ENCODE data around the gene CELF4. TPM values are rescaled to one million over a fixed set of nuclear protein-coding genes. Genes with fewer than 3 reads are reported as not detected.
"Not testable (repeated sequence)": the region's sequence is repeated elsewhere in the genome, so short reads cannot be mapped to it uniquely, and the experiment has no call there.

The CELF4 gene
- total RNA-seq, 1 experiment from 2014 or later, result not detected

DNA sequence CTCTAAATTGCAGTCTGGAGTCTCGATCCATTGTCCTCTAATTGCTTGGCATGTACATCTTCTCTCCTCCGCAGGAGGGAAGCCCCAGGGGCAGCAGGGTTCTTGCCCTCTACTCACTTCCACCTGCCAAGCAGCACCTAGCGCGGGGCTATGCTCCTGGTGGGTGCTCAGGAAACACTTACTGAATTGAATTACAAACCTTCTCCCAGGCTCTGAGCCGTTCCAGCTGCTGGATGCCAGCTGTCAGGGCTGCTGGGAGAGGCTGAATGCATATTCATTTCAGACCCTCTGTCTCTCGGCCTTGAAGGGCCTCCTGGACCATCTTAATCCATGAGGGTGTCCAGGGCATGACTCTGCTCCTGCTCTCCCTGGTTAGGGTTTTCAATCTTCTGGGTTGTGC is 94.0 kb downstream of the CELF4 start:
- Histone ChIP-seq H3K4me3 (no peak overlapping the region), H3K4me1 (no peaks in the 10 kb centered on the region), H3K36me3 (no peaks in the 10 kb centered on the region), H3K27me3 (no peaks in the 10 kb centered on the region), H3K27ac (no peak overlapping the region), H3K9me3 (replicated peaks) (no peaks in the 10 kb centered on the region)
- no peak for DNase-seq

DNA sequence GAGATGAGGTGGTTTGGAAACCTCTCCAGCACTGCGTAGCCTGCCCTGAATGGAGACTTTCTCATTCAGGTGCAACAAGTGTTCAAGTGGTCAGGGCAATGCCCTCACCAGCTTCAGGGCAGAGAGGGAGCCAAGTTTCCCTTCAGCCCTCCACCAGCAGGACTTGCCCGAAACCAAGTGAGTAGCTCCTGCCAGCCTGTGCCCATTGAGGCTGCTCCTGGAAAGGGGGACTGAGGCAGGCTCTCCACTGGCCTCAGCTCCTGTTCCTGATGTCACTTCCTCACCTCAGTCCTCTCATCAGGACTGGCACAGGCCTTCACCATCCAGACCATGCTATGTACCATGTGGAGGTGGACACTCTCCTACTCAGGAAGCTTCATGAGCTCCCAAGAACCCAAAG is 94.6 kb downstream of the CELF4 start:
- no peak overlapping the region for H3K27ac ChIP-seq
- H3K4me1 ChIP-seq, result no peaks in the 10 kb centered on the region
- no peak overlapping the region for H3K4me3 ChIP-seq
- DNase-seq, result no peak
- no peaks in the 10 kb centered on the region for H3K9me3 ChIP-seq (replicated peaks)
- H3K27me3 ChIP-seq, result no peaks in the 10 kb centered on the region
- H3K36me3 ChIP-seq, result no peaks in the 10 kb centered on the region

DNA sequence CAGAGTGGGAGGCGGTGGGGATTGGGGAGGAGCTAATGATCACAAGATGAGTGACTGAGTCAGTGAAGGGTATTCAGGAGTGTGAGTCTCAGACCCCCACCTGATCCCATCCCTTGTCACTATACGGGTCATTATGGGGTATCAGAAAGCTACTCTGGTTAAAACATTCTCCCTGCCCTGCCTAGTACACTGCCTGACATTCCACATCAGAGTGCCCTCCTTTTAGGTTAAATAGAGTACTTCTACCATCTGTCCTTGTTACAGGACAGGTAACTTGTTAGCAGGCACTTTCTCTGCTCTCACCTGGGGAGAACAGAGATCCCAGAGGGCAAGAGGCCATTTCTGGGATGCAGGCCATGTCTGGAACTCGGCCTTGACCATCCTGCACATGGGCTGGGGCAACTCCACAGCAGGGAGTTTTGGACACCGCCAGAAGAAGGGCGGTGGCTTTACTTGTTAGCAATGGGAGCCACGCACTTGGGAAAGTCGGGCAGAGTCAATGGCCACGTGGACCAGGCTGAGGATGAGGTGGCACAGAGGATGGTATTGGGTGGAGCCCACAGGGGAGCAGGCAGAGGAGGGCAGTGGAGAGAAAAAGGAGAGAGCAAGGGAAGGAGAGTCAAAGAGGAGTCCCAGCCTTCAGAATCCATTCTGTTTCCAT is 98.5 kb downstream of the CELF4 start:
- H3K36me3 ChIP-seq, result no peaks in the 10 kb centered on the region
- H3K4me3 ChIP-seq, result no peak overlapping the region
- DNase-seq, result no peak
- no peaks in the 10 kb centered on the region for H3K4me1 ChIP-seq
- no peaks in the 10 kb centered on the region for H3K9me3 ChIP-seq (replicated peaks)
- H3K27ac ChIP-seq, result no peak overlapping the region
- no peaks in the 10 kb centered on the region for H3K27me3 ChIP-seq

DNA sequence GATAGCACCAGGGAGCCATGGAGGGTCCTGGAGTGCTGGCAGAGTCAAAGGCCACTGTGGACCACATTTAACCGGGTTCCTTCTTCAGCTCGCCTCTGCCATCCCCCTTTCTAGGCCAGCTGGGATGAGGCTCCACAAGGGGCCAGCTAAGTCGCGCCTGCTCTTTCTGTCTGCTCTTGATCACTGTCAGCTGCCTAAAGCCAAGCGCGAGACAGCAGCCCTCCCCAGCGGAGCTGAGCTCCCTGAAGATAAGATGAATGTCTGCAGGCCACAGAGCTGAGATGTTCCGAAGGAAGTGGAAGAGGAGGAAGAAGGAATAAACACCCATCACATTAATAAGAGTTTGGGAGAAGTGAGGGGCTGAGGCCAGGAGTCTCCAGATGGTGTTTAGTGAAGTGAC is 99.6 kb downstream of the CELF4 start:
- Histone ChIP-seq H3K9me3 (replicated peaks) (no peaks in the 10 kb centered on the region), H3K27ac (no peak overlapping the region), H3K4me1 (no peaks in the 10 kb centered on the region), H3K4me3 (no peak overlapping the region), H3K27me3 (no peaks in the 10 kb centered on the region), H3K36me3 (no peaks in the 10 kb centered on the region)
- no peak for DNase-seq

DNA sequence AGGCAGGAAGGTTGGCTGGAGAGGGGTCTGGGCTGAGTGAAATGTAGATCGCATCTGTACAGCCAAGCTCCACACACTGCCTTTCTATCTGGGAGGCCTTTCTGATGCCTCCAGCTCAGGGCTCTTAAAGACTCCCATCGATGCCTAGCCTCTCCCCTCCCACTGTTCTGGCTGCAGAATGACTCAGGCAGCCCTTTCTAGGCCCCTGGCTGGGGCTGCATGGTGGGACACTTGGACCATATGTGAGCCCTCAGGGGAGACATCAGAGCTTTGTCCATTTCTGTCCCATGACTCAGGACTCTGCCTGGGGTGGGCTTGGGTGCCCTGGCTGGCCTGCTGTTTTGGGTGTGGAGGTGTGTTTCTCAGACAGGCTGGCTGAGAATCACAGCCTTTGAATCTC is 101.3 kb downstream of the CELF4 start:
- no peaks in the 10 kb centered on the region for H3K4me1 ChIP-seq
- no peak overlapping the region for H3K4me3 ChIP-seq
- H3K9me3 ChIP-seq (replicated peaks), result no peaks in the 10 kb centered on the region
- no peak overlapping the region for H3K27ac ChIP-seq
- no peak for DNase-seq
- H3K36me3 ChIP-seq, result no peaks in the 10 kb centered on the region
- no peaks in the 10 kb centered on the region for H3K27me3 ChIP-seq

DNA sequence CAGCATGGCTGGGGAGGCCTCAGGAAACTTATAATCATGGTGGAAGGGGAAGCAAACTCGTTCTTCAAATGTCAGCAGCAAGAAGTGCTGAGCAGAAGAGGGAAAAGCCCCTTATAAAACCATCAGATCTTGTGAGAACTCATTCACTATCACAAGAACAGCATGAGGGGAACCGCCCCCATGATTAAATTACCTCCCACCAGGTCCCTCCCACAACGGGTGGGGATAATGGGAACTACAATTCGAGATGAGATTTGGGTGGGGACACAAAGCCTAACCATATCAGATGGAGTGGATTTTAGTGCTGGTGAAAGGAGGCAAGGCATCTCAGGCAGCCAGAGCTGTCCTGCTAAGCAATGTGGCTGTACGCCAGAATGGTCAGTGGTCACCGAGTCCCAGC is 104.3 kb downstream of the CELF4 start:
- not testable (repeated sequence) for H3K9me3 ChIP-seq (replicated peaks); H3K27me3 ChIP-seq; H3K27ac ChIP-seq; DNase-seq; H3K4me3 ChIP-seq; H3K36me3 ChIP-seq; H3K4me1 ChIP-seq

DNA sequence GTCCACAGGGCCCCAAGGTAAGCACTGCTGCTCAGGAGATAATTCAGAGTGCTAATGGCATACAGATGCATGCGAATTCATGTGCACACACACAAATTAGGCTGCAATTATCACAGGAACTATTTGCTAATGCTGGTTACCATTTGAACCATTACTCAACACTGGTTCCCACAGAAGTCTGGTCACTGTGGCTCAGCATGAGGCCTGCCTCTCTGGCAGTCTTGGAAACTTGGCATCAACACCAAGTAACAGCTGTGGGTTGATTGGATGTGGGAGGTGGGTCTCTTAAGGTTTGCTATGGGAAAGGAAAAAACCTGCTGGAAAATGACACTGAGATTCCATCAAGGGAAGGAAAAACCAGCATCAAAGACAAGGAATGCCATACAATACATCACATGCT is 105.0 kb downstream of the CELF4 start:
- H3K4me1 ChIP-seq, result no peaks in the 10 kb centered on the region
- DNase-seq, result no peak
- H3K9me3 ChIP-seq (replicated peaks), result no peaks in the 10 kb centered on the region
- no peak overlapping the region for H3K27ac ChIP-seq
- H3K36me3 ChIP-seq, result no peaks in the 10 kb centered on the region
- H3K4me3 ChIP-seq, result no peak overlapping the region
- no peaks in the 10 kb centered on the region for H3K27me3 ChIP-seq

DNA sequence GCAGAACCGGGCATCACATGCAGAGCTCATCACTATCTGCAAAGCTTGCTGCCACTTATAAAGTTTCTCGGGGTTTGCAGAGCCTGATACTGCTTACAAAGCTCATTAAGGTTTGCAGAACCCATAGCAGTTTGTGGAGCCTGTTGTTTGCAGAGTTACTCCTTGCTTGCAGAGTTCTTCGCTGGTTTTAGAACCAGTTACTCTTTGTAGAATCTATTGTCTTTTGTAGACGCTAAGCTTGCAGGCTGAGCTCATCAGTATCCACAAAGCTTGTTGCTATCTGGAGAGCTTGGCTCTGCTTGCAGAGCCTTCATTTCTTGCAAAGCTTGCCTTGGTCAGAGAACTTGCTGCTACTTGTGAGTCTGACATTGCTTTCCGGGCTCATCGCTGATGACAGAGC is 106.9 kb downstream of the CELF4 start:
- Histone ChIP-seq H3K27ac (no peak overlapping the region), H3K4me1 (no peaks in the 10 kb centered on the region), H3K9me3 (replicated peaks) (no peaks in the 10 kb centered on the region), H3K27me3 (no peaks in the 10 kb centered on the region), H3K4me3 (no peak overlapping the region), H3K36me3 (no peaks in the 10 kb centered on the region)
- DNase-seq, result no peak

DNA sequence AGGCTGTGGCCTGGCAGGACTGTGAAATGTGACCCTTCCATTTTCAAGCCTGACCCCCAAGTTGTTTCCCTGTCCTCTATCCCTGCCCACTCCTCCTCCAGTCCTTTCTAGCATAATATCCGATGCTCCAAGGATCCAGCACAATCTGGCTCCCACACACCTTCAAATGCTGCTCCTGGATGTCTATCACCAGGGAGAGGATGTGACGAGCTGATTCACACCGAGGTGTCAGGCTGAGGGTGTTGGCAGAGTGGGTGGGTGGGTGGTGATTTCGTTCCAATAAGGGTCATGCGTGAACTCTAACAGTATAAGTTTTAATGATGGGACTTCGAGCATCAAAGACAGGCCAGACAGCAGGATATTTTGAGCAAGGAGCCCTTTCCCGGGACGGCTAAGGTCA is 107.8 kb downstream of the CELF4 start:
- no peaks in the 10 kb centered on the region for H3K36me3 ChIP-seq
- H3K27me3 ChIP-seq, result no peaks in the 10 kb centered on the region
- no peaks in the 10 kb centered on the region for H3K4me1 ChIP-seq
- H3K4me3 ChIP-seq, result no peak overlapping the region
- H3K9me3 ChIP-seq (replicated peaks), result no peaks in the 10 kb centered on the region
- no peak overlapping the region for H3K27ac ChIP-seq
- DNase-seq, result no peak

DNA sequence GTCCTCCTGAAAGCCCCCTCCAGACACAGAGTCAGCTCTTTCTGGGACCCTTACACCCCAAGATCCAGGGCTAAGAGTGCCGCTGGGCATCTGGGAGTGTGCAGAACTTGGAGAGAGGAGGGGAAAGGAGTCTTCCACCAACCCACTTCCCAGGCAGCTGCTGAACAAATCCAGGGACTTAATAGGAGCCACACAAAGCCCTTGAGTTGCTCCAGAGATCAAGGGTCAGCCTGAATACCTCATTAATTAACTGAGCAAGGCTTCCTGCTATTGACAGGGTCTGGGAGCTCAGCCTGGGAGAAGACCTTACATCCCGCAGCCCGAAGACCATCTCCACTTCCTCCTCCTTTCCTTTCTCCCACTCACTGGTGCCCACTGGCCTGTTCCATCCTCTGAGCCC is 108.3 kb downstream of the CELF4 start:
- Histone ChIP-seq H3K4me3 (no peak overlapping the region), H3K27me3 (no peaks in the 10 kb centered on the region), H3K36me3 (no peaks in the 10 kb centered on the region), H3K4me1 (no peaks in the 10 kb centered on the region), H3K27ac (no peak overlapping the region), H3K9me3 (replicated peaks) (no peaks in the 10 kb centered on the region)
- DNase-seq, result no peak

DNA sequence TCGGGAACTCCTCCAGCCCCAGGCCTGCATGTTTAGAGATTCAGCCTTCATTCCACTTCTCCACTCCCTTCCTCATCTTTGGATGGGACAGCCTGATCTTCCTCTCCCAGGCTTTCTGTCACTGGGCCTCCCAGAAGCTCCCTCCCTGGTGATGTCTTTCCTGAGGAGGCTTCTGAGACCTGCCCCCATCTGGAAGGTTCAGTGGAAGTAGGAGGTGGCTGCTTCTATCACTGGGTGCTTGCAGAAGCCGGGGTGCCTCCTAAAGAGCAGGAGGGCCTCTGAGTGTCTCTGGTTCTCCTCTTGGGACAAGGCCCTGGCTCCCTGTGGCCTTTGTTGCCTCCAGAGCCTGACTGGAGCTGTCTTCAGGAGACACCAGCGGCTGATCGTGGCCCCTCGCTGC is 108.7 kb downstream of the CELF4 start:
- Histone ChIP-seq H3K4me3 (no peak overlapping the region), H3K27me3 (no peaks in the 10 kb centered on the region)

DNA sequence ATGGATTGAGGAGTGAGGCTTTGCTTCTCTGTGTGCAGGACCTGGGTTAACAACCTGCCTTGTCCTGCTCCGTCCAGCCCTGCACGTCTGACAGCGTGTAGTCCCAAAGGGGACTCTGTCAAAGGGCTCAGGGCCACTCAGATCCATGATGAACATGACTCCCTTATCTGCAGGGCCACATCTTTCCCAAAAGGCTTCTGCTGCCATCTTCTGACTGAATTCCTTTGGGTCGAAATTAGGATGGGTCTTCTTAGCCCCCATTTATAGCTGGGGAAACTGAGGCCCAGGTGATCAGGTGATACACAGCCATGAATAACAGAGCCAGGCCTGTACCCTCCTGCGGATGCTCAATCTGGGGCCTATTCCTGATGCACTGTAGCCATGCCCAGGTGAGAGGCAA is 109.2 kb downstream of the CELF4 start:
- Histone ChIP-seq H3K27me3 (no peaks in the 10 kb centered on the region), H3K27ac (no peak overlapping the region), H3K36me3 (no peaks in the 10 kb centered on the region), H3K9me3 (replicated peaks) (no peaks in the 10 kb centered on the region), H3K4me1 (no peaks in the 10 kb centered on the region), H3K4me3 (no peak overlapping the region)
- no peak for DNase-seq

More for the DNA sequence above, 108.7 kb downstream of the CELF4 start:
- DNase-seq, result no peak
- H3K36me3 ChIP-seq, result no peaks in the 10 kb centered on the region
- H3K4me1 ChIP-seq, result no peaks in the 10 kb centered on the region
- H3K27ac ChIP-seq, result no peak overlapping the region
- H3K9me3 ChIP-seq (replicated peaks), result no peaks in the 10 kb centered on the region

DNA sequence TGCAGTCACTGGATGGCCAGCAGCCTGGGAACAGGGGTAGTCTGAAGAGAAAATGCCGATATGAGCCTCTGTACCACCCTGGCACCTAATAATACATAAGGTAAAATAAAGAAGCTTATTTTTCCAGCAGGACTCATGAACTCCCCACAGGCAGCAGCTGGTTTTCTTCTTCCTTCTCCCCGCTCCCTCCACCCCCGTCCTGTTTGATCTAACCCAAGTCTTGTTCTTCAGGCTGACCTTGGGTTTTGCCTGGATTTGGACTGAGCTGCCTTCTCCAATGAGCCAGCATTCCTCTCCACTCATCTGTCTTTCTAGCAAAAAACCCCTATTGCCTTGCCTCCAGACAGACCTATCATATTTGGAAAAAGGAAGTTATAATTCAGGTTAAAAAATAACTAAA is 111.8 kb downstream of the CELF4 start:
- H3K4me3 ChIP-seq, result no peak overlapping the region
- H3K27ac ChIP-seq, result no peak overlapping the region
- no peaks in the 10 kb centered on the region for H3K36me3 ChIP-seq
- no peak for DNase-seq
- no peaks in the 10 kb centered on the region for H3K4me1 ChIP-seq
- H3K9me3 ChIP-seq (replicated peaks), result no peaks in the 10 kb centered on the region
- H3K27me3 ChIP-seq, result no peaks in the 10 kb centered on the region

DNA sequence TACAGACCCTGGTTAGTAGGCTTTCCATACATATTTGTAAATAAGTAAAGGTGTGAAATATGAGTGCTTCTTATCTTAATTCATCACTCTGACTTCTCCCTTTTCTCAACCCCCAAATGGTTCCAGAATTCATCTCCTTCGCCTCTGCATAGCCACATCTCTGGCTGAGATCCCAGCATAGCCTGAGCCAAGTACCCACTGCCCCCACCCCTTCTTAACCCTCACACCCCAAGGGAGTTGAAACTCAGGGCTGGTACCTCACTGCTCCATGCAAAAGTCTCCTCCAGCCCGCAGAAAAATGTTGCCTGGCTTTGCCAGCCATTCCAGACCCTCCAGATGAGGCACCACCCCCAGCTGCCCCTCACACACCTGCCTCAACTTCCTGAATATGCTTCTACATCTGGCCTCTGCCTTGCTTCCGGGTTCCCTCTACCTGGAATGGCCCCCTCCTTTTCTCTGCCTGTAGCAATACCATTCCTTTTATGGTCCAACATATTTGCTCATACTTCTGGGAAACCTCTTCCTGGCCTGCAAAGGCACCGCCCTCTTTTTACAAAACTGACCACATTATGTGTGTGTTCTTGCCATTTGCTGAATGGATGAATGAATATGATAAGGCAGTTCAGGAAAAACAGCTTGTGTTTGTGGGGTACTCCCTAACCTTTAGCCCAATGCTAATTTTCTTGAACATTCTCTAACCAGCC is 112.8 kb downstream of the CELF4 start:
- no peak overlapping the region for H3K27ac ChIP-seq
- H3K27me3 ChIP-seq, result no peaks in the 10 kb centered on the region
- no peaks in the 10 kb centered on the region for H3K36me3 ChIP-seq
- H3K9me3 ChIP-seq (replicated peaks), result no peaks in the 10 kb centered on the region
- no peak overlapping the region for H3K4me3 ChIP-seq
- H3K4me1 ChIP-seq, result no peaks in the 10 kb centered on the region
- no peak for DNase-seq

DNA sequence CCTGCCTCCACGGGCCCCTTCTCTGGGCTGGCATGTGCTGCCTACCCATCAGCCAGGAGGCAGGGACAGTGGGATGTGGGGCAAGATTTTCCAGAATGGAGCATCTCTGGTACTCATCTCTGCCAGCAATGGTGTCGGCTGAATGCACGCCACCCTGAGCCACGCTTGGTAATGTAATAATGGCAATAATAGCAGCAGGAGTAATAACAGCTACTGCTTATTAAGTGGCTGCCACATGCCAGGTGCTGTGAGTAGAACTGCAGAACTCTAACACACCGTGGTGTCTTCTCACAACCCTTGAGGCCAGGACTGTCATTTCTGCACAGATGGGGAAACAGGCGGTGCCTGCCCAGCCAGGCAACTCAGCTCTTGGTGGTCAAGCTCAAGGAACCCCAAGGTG is 113.6 kb downstream of the CELF4 start:
- Histone ChIP-seq H3K4me3 (no peak overlapping the region), H3K27ac (no peak overlapping the region), H3K36me3 (no peaks in the 10 kb centered on the region), H3K27me3 (no peaks in the 10 kb centered on the region), H3K4me1 (no peaks in the 10 kb centered on the region), H3K9me3 (replicated peaks) (no peaks in the 10 kb centered on the region)
- no peak for DNase-seq

DNA sequence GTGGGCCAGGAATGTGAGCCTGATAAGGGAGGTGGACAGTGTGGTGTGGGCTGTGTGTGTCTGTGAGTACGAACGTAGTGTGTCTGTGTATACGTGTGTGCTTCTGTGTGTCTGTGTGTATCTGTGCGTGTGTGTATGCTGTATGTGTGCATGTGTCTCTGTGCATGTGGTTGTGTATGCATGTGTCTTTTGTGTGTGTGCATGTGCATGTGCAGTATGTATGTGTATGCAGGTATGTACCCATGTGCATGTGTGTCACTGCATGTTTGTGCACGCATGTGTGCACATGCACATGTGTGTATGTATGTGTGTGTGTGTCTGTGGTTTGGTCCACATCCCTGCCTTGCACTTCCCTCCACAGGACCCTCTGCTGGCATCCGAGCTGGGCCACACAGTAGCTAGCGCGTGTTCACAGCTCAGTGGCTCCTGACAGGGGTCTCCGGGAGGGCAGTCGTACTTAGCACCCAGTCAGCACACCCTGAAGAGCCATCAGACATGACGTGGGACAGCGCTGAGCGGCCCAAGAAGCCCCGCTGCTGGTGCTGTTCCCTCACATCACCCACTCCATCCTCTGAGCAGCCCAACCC is 114.3 kb downstream of the CELF4 start:
- Histone ChIP-seq H3K4me3 (no peak overlapping the region), H3K27ac (no peak overlapping the region), H3K4me1 (no peaks in the 10 kb centered on the region), H3K9me3 (replicated peaks) (no peaks in the 10 kb centered on the region), H3K36me3 (no peaks in the 10 kb centered on the region), H3K27me3 (no peaks in the 10 kb centered on the region)
- DNase-seq, result no peak

Measured in SJCRH30 (cell line).